NB4 (cell line): ENCODE measurements around the gene CASP10.

Experiments
- CTCF ChIP-seq: IDR thresholded peaks from one replicate; pipeline ENCODE4 v1.5.1; 2012; ENCODE audit warnings: low read depth, low read length
- MAX ChIP-seq: IDR thresholded peaks from 2 replicates; pipeline ENCODE4 v1.6.1; 2011; ENCODE audit warnings: low read depth, low read length
- MYC ChIP-seq: IDR thresholded peaks from 2 replicates; pipeline ENCODE4 v1.6.1; 2011; ENCODE audit warnings: low read depth, low read length
- POLR2A ChIP-seq: IDR thresholded peaks from 2 replicates; pipeline ENCODE4 v1.6.1; 2011; ENCODE audit warnings: mild to moderate bottlenecking; ENCODE audit not compliant: insufficient read length; ENCODE audit errors: extremely low read depth

- TF ChIP-seq POLR2A (no peak), CTCF (no peak), MYC (no peak), MAX (no peak)
These were observed 90.5 kb downstream of the CASP10 start for GRCh38 chr2:201273330-201273983.
